HAP-1 (cell line): ENCODE results near the gene DCUN1D3.
"Not testable (repeated sequence)": the region's sequence is repeated elsewhere in the genome, so short reads cannot be mapped to it uniquely, and the experiment has no call there.

ENCODE experiments used
- DNase-seq, 2 experiments: peaks; one replicate each; pipeline ENCODE4 v3.0.0-alpha.2; 2016 to 2020; ENCODE audit warnings: low spot score in 2 of 2
- H3K27me3 ChIP-seq: fragments of 250-450 bp; sonication (Bioruptor Pico); 2 replicates; pipeline ENCODE4 v1.5.1; 2020; ENCODE audit warnings: low read depth, mild to moderate bottlenecking, moderate library complexity
- H3K36me3 ChIP-seq: fragments of 250-450 bp; sonication (Bioruptor Pico); replicated peaks from 2 replicates; pipeline ENCODE4 v1.5.1; 2020; ENCODE audit warnings: mild to moderate bottlenecking
- H3K4me1 ChIP-seq: fragments of 250-450 bp; sonication (Bioruptor Pico); 2 replicates; pipeline ENCODE4 v1.5.1; 2020; ENCODE audit warnings: mild to moderate bottlenecking
- H3K4me3 ChIP-seq: fragments of 250-450 bp; sonication (Bioruptor Pico); 2 replicates; pipeline ENCODE4 v1.5.1; 2020; ENCODE audit warnings: mild to moderate bottlenecking, moderate library complexity
- H3K9me3 ChIP-seq: fragments of 250-450 bp; sonication (Bioruptor Pico); 2 replicates; pipeline ENCODE4 v1.5.1; 2020; ENCODE audit warnings: mild to moderate bottlenecking, moderate library complexity
- in situ Hi-C: fragments of 300-500 bp; cut with MboI; formaldehyde crosslinking; loops from 3 replicates; pipeline ENCODE4 v1.14.3; 2020; ENCODE audit warnings: low sequenced_read_pairs, inconsistent platforms, mixed read lengths

The DCUN1D3 gene

DNA sequence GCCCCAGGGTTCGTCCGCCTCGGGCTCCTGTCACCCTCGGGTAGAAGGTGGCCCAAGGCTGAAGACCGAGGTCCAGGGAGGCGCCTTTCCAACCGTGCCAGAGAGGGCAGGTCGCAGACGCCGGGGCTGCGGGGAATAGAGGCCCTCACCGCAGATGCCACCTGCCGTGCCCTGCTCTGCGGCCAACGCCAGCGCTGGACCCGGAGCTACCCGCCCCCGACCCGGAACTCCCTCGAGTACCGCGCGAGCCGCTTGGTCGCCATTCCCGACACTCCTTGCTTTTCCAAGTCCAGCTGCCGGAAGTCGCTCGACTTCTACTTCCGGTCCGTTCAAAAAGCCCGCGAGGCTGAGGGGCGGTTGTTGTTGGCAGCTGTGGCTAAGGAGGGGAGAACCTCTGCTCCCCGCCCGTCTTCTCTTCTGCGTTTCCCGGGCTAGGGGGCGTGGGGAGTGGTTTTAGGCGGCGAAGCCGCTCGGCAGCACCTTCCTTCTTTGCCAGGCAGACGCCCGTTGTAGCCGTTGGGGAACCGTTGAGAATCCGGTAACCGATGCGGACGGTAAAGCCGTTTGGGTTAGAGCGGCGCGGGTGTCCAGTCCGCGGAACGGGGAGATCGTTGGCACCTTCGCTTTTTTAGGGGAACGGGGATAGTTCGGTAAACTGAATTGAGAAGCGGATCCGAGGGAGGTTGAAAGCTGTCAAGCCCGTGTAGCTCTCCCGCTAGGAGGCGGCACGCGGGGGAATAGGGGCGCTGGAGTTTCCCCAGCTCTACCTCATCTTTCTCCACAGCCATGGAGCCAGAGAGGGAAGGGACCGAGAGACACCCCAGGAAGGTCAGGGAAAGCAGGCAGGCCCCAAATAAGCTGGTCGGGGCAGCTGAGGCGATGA is 93.7 kb downstream of the DCUN1D3 start, which contains the start of the genes ERI2 and REXO5:
Gene ERI2, minus strand, starts transcription at position 305 of the 883 bp plus-strand sequence. Its CDS starts 42 bp downstream, at position 263.
Gene REXO5, plus strand, starts transcription at position 360 of the 883 bp plus-strand sequence. Its CDS starts 427 bp downstream, at position 787.
- DNase-seq = peak; percentile 90 to 96
- in situ Hi-C loops = no loop called here
- H3K27me3 ChIP-seq = no peaks in the 10 kb centered on the region
- H3K4me3 ChIP-seq = peak within 1 kb of the TSS; percentile 95
- H3K9me3 ChIP-seq = no peaks in the 10 kb centered on the region
- peaks cover 4% of the 10 kb centered on the region; the same call in 1 of the 2 replicates for H3K4me1 ChIP-seq
- H3K36me3 ChIP-seq = peaks cover 6% of the 10 kb centered on the region

DNA sequence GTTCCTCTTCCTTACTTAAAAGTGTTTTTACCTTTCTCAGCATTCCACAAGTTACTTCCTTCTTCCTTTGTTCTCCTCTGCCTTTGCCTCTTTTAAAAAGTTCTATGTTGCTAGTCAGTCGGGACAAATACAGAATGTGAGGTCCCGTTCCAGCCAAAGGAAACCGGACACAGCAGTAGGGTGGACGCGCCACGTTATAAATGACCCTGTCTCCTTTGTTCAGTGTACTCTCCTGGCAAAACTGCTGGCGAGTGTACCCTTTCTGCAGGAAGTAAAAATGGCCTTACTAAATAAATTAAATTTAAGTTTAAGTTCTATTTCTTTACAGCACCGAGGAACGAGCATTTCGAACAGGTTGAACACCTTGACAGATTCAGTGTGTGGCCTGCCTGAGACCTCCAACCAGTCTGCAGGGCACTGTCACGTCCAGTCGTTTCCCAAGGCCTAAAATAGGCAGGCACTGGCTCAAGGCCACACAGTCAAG is 94.4 kb downstream of the DCUN1D3 start:
- in situ Hi-C loops, DNase-seq: not testable (repeated sequence)

More for the DNA sequence above, 94.4 kb downstream of the DCUN1D3 start:
- peaks cover 11% of the 10 kb centered on the region for H3K36me3 ChIP-seq
- not testable (repeated sequence) for H3K27me3 ChIP-seq, H3K4me1 ChIP-seq, H3K9me3 ChIP-seq
- H3K4me3 ChIP-seq = peak overlapping the region; percentile 95
